ENCODE data around the gene SOX11. TPM values are rescaled to one million over a fixed set of nuclear protein-coding genes. Genes with fewer than 3 reads are reported as not detected.

The SOX11 gene
- total RNA-seq, 2 donors from 2014 or later, result not detected

GRCh38 chr2:5686068-5686467 lies 6.1 kb upstream of the SOX11 start:
- no peak overlapping the region for H3K4me3 ChIP-seq
- TF ChIP-seq CTCF (IDR thresholded peaks at IDR 0.05), result no peak
- no peaks in the 10 kb centered on the region for H3K27me3 ChIP-seq (replicated peaks; ENCODE audit: insufficient read depth)
- ATAC-seq (ENCODE audit: insufficient number of reproducible peaks, low FRiP score, low read depth), result no peak
- no peaks in the 10 kb centered on the region for H3K9me3 ChIP-seq
- H3K4me1 ChIP-seq (ENCODE audit: control insufficient read depth in 1 of 2, low read depth in 2 of 2), result no peaks in the 10 kb centered on the region
- DNase-seq (ENCODE audit: low spot score), result no peak
- no peak overlapping the region for H3K27ac ChIP-seq
- no peaks in the 10 kb centered on the region for H3K36me3 ChIP-seq

GRCh38 chr2:5686536-5686935 lies 5.6 kb upstream of the SOX11 start:
- H3K27ac ChIP-seq, result no peak overlapping the region
- no peaks in the 10 kb centered on the region for H3K27me3 ChIP-seq (replicated peaks; ENCODE audit: insufficient read depth)
- DNase-seq (ENCODE audit: low spot score), result no peak
- H3K36me3 ChIP-seq, result no peaks in the 10 kb centered on the region
- no peaks in the 10 kb centered on the region for H3K9me3 ChIP-seq
- no peak for TF ChIP-seq CTCF (IDR thresholded peaks at IDR 0.05)
- no peak for ATAC-seq (ENCODE audit: insufficient number of reproducible peaks, low FRiP score, low read depth)
- no peak overlapping the region for H3K4me3 ChIP-seq
- H3K4me1 ChIP-seq (ENCODE audit: control insufficient read depth in 1 of 2, low read depth in 2 of 2), result peaks cover 0 to 4% of the 10 kb centered on the region in 2 donors

GRCh38 chr2:5689750-5690149 lies 2.4 kb upstream of the SOX11 start:
- Histone ChIP-seq H3K4me1 (ENCODE audit: control insufficient read depth in 1 of 2, low read depth in 2 of 2) (peaks cover 0 to 10% of the 10 kb centered on the region in 2 donors), H3K36me3 (no peaks in the 10 kb centered on the region), H3K4me3 (no peak overlapping the region), H3K27ac (no peak overlapping the region), H3K9me3 (no peaks in the 10 kb centered on the region), H3K27me3 (replicated peaks; ENCODE audit: insufficient read depth) (peaks cover 4% of the 10 kb centered on the region)
- no peak for TF ChIP-seq CTCF (IDR thresholded peaks at IDR 0.05)
- ATAC-seq (ENCODE audit: insufficient number of reproducible peaks, low FRiP score, low read depth) (no peak), DNase-seq (ENCODE audit: low spot score) (no peak)

GRCh38 chr2:5690286-5690685 lies 1.9 kb upstream of the SOX11 start:
- Histone ChIP-seq H3K27me3 (replicated peaks; ENCODE audit: insufficient read depth) (peaks cover 4% of the 10 kb centered on the region), H3K36me3 (no peaks in the 10 kb centered on the region), H3K27ac (no peak overlapping the region), H3K4me1 (ENCODE audit: control insufficient read depth in 1 of 2, low read depth in 2 of 2) (peaks cover 0 to 10% of the 10 kb centered on the region in 2 donors), H3K9me3 (no peaks in the 10 kb centered on the region), H3K4me3 (no peak overlapping the region)
- TF ChIP-seq CTCF (IDR thresholded peaks at IDR 0.05), result no peak
- DNase-seq (ENCODE audit: low spot score), result no peak
- no peak for ATAC-seq (ENCODE audit: insufficient number of reproducible peaks, low FRiP score, low read depth)

GRCh38 chr2:5690718-5691220 lies 1.4 kb upstream of the SOX11 start:
- no peak overlapping the region for H3K27ac ChIP-seq
- no peak for ATAC-seq (ENCODE audit: insufficient number of reproducible peaks, low FRiP score, low read depth)
- no peaks in the 10 kb centered on the region for H3K36me3 ChIP-seq
- no peaks in the 10 kb centered on the region for H3K9me3 ChIP-seq
- peaks cover 7% of the 10 kb centered on the region for H3K27me3 ChIP-seq (replicated peaks; ENCODE audit: insufficient read depth)
- DNase-seq (ENCODE audit: low spot score), result no peak
- TF ChIP-seq CTCF (IDR thresholded peaks at IDR 0.05), result no peak
- peak overlapping the region; percentile 22 for H3K4me3 ChIP-seq
- H3K4me1 ChIP-seq (ENCODE audit: control insufficient read depth in 1 of 2, low read depth in 2 of 2), result peaks cover 0 to 12% of the 10 kb centered on the region in 2 donors
